Measurements from ENCODE around the gene CBY2. TPM values are rescaled to one million over a fixed set of nuclear protein-coding genes. Genes with fewer than 3 reads are reported as not detected.

Gene CBY2
- total and polyA plus RNA-seq, 2 experiments from 2014 or later: 0.15 to 0.42 TPM

- H3K36me3 Mint-ChIP-seq (ENCODE audit: low read depth): no peaks in the 10 kb centered on the region
- no peak overlapping the region for H3K4me3 Mint-ChIP-seq
- H3K9me3 Mint-ChIP-seq: peaks cover 8% of the 10 kb centered on the region; the same call in 2 of the 3 replicates
- Histone ChIP-seq H3K4me3 (no peak overlapping the region), H3K4me1 (ENCODE audit: insufficient read depth) (no peaks in the 10 kb centered on the region; the same call in 1 of the 2 replicates), H3K9me2 (ENCODE audit: insufficient read depth) (no peaks in the 10 kb centered on the region), H3F3A (replicated peaks; ENCODE audit: low read depth) (no peaks in the 10 kb centered on the region), H3K27ac (ENCODE audit: low read depth) (no peak overlapping the region), H3K36me3 (ENCODE audit: insufficient read depth) (no peaks in the 10 kb centered on the region), H2AFZ (no peak overlapping the region), H3K27me3 (ENCODE audit: insufficient read depth) (no peaks in the 10 kb centered on the region), H4K20me1 (replicated peaks; ENCODE audit: insufficient read depth) (no peaks in the 10 kb centered on the region), H3K79me2 (replicated peaks; ENCODE audit: insufficient read depth) (no peaks in the 10 kb centered on the region), H3K4me2 (no peak overlapping the region)
- no peaks in the 10 kb centered on the region for H3K4me1 Mint-ChIP-seq
- ATAC-seq (no peak), DNase-seq (ENCODE audit: low spot score) (no peak)
- TF ChIP-seq STAT1 (IDR thresholded peaks at IDR 0.05; ENCODE audit: unreplicated experiment) (no peak), ZNF331 (CRISPR knock-in tag; IDR thresholded peaks at IDR 0.05; ENCODE audit: low read depth) (no peak), EZH2phosphoT487 (IDR thresholded peaks at IDR 0.05; ENCODE audit: unreplicated experiment) (no peak), POLR2AphosphoS5 (IDR thresholded peaks at IDR 0.05; ENCODE audit: low read depth) (no peak), CTCF (conservative IDR thresholded peaks at IDR 0.05; ENCODE audit: low read depth in 2 of 2) (no peak), ZNF462 (CRISPR knock-in tag; IDR thresholded peaks at IDR 0.05) (no peak), JUNB (IDR thresholded peaks at IDR 0.05; ENCODE audit: unreplicated experiment) (no peak), ETS1 (IDR thresholded peaks at IDR 0.05) (no peak), ZNF114 (CRISPR knock-in tag; IDR thresholded peaks at IDR 0.05) (no peak), NANOG (IDR thresholded peaks at IDR 0.05; ENCODE audit: borderline replicate concordance) (no peak), EZH2 (IDR thresholded peaks at IDR 0.05; ENCODE audit: low read depth, unreplicated experiment) (no peak), CREB1 (CRISPR knock-in tag; IDR thresholded peaks at IDR 0.05; ENCODE audit: low read depth) (no peak)
- TF ChIP-seq, protein P1, sequence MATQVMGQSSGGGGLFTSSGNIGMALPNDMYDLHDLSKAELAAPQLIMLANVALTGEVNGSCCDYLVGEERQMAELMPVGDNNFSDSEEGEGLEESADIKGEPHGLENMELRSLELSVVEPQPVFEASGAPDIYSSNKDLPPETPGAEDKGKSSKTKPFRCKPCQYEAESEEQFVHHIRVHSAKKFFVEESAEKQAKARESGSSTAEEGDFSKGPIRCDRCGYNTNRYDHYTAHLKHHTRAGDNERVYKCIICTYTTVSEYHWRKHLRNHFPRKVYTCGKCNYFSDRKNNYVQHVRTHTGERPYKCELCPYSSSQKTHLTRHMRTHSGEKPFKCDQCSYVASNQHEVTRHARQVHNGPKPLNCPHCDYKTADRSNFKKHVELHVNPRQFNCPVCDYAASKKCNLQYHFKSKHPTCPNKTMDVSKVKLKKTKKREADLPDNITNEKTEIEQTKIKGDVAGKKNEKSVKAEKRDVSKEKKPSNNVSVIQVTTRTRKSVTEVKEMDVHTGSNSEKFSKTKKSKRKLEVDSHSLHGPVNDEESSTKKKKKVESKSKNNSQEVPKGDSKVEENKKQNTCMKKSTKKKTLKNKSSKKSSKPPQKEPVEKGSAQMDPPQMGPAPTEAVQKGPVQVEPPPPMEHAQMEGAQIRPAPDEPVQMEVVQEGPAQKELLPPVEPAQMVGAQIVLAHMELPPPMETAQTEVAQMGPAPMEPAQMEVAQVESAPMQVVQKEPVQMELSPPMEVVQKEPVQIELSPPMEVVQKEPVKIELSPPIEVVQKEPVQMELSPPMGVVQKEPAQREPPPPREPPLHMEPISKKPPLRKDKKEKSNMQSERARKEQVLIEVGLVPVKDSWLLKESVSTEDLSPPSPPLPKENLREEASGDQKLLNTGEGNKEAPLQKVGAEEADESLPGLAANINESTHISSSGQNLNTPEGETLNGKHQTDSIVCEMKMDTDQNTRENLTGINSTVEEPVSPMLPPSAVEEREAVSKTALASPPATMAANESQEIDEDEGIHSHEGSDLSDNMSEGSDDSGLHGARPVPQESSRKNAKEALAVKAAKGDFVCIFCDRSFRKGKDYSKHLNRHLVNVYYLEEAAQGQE (IDR thresholded peaks at IDR 0.05; ENCODE audit: unreplicated experiment): no peak
- no peak overlapping the region for H3K27ac Mint-ChIP-seq
- H3K27me3 Mint-ChIP-seq (ENCODE audit: insufficient read depth, low read depth, poor library complexity): no peaks in the 10 kb centered on the region
These were observed 11.5 kb upstream of the CBY2 start for GRCh38 chr13:45690636-45691035.
